MM.1S (cell line): ENCODE data around the gene GAA.

Experiments
- EZH2 ChIP-seq: fragments of 300-600 bp; sonication (generic); optimal IDR thresholded peaks from 2 replicates; pipeline ENCODE3; 2017; ENCODE audit warnings: low read depth, mild to moderate bottlenecking, antibody characterized with exemption, low read length, mixed read lengths
- TF ChIP-seq, protein P1 (sequence below): fragments of 300-600 bp; sonication (generic); IDR thresholded peaks from 2 replicates; pipeline ENCODE4 v1.5.1; 2016; ENCODE audit warnings: antibody characterized with exemption, low read length, mixed read lengths

DNA sequence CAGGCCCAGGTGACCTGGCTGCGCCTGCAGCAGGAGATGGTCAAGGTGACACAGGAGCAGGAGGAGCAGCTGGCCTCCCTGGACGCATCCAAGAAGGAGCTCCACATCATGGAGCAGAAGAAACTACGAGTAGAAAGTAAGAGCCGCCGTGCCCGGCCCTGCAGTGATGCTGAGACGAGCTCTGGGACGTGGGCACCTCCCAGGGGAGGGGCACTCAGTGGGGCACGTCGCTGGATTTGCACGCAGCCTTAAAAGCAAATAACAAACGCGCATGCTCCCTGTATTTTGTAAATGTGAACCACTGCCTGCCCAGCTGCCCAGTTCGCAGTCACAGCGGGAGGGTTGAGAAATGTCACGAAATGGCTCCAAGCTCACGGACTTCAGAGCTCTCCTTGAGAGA is 15.3 kb upstream of the GAA start:
- TF ChIP-seq, protein P1, sequence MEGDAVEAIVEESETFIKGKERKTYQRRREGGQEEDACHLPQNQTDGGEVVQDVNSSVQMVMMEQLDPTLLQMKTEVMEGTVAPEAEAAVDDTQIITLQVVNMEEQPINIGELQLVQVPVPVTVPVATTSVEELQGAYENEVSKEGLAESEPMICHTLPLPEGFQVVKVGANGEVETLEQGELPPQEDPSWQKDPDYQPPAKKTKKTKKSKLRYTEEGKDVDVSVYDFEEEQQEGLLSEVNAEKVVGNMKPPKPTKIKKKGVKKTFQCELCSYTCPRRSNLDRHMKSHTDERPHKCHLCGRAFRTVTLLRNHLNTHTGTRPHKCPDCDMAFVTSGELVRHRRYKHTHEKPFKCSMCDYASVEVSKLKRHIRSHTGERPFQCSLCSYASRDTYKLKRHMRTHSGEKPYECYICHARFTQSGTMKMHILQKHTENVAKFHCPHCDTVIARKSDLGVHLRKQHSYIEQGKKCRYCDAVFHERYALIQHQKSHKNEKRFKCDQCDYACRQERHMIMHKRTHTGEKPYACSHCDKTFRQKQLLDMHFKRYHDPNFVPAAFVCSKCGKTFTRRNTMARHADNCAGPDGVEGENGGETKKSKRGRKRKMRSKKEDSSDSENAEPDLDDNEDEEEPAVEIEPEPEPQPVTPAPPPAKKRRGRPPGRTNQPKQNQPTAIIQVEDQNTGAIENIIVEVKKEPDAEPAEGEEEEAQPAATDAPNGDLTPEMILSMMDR = no peak
- no peak for TF ChIP-seq EZH2
